Fibroblast of lung (primary cell): ENCODE measurements around the gene OR5AU1.

Experiments used
- EZH2 ChIP-seq: IDR thresholded peaks from 2 replicates; pipeline ENCODE4 v1.5.1; 2012; ENCODE audit warnings: low read length, control low read depth, mild to moderate bottlenecking; ENCODE audit errors: missing control alignments
- TF ChIP-seq, protein P1 (sequence below), 2 donors: IDR thresholded peaks in 1 of 2; conservative IDR thresholded peaks in 1 of 2; 1 replicate in 1 of 2; 2 replicates in 1 of 2; pipeline ENCODE4 v1.5.1; 2011 to 2012; ENCODE audit warnings: low read length in 2 of 2, control low read depth in 1 of 2, inconsistent platforms in 1 of 2, low read depth in 1 of 2, mild to moderate bottlenecking in 1 of 2

DNA sequence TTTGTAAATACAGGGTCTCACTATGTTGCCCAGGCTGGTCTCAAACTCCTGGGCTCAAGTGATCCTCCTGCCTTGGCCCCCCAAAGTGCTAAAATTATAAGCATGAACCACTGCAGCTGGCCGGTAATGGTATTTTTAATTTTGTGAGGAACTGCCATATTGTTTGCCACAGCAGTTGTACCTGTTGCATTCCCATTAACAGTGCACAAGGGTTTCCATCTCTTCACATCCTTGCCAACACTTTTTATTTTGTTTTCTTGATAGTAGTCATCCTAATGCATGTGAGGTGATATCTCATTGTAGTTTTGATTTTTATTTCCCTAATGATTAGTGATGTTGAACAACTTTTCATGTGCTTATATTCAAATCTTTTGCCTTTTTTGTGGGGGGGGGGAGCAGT is 13.5 kb downstream of the OR5AU1 start:
- TF ChIP-seq, protein P1, sequence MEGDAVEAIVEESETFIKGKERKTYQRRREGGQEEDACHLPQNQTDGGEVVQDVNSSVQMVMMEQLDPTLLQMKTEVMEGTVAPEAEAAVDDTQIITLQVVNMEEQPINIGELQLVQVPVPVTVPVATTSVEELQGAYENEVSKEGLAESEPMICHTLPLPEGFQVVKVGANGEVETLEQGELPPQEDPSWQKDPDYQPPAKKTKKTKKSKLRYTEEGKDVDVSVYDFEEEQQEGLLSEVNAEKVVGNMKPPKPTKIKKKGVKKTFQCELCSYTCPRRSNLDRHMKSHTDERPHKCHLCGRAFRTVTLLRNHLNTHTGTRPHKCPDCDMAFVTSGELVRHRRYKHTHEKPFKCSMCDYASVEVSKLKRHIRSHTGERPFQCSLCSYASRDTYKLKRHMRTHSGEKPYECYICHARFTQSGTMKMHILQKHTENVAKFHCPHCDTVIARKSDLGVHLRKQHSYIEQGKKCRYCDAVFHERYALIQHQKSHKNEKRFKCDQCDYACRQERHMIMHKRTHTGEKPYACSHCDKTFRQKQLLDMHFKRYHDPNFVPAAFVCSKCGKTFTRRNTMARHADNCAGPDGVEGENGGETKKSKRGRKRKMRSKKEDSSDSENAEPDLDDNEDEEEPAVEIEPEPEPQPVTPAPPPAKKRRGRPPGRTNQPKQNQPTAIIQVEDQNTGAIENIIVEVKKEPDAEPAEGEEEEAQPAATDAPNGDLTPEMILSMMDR (conservative IDR thresholded peaks at IDR 0.05 in 1 of 2, IDR thresholded peaks at IDR 0.05 in 1 of 2; ENCODE audit: low read depth in 1 of 2, low read length in 2 of 2) = no peak
- no peak for TF ChIP-seq EZH2
